ENCODE measurements around the gene AP3D1. TPM values are rescaled to one million over a fixed set of nuclear protein-coding genes. Genes with fewer than 3 reads are reported as not detected.

AP3D1 gene
- total and polyA plus RNA-seq, 9 of the 15 experiments (the other 6 are each of a cell fraction or from before 2014, with no cell fraction given), result 1.2 to 86.1 (median 35.9) TPM

DNA sequence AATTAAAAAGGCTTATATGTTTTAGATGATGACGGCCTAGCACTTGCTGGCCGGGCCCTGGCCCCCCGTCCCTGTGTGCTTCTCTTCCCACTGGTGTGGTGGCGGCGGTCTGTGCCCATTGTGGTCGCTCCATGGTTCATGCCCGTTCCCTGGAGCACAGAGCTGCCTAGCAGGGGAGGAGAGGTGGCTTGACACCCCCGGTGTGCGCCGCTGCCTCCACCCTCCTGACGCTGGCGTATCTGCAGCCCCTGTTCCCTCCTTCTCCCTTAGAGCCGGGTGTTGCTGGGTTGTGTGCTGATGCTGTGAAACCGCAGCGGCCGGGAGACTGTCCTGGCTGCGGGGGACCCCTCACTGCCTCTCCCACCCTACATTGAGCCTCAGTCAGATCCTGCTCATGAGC, 41.5 kb upstream of the AP3D1 start:
- Histone ChIP-seq H3K27me3 (ENCODE audit: control insufficient read depth in 2 of 2, insufficient read depth in 2 of 2, low read length in 2 of 2) (no peaks in the 10 kb centered on the region), H3K9ac (ENCODE audit: insufficient read depth in 1 of 2, low read depth in 2 of 2, low read length in 2 of 2) (no peak overlapping the region), H3K4me1 (replicated peaks in 1 of 2; ENCODE audit: control insufficient read depth in 2 of 2, insufficient read depth in 2 of 2, low read length in 2 of 2) (peaks cover 0 to 53% of the 10 kb centered on the region in 2 experiments; a peak in 2 of 5 replicates), H3K4me2 (ENCODE audit: insufficient read depth, low read length) (no peak overlapping the region), H2AFZ (ENCODE audit: low read depth, low read length) (no peak overlapping the region), H4K20me1 (replicated peaks; ENCODE audit: control insufficient read depth, insufficient read depth, low read length) (peaks cover 14% of the 10 kb centered on the region), H3K79me2 (ENCODE audit: control insufficient read depth, insufficient read depth, low read length) (peaks cover 32% of the 10 kb centered on the region), H3K9me3 (replicated peaks; ENCODE audit: control insufficient read depth, insufficient read depth, low read depth, low read length) (no peaks in the 10 kb centered on the region), H3K36me3 (ENCODE audit: control insufficient read depth, insufficient read depth, low read length) (peaks cover 92% of the 10 kb centered on the region; the same call in 1 of the 3 replicates), H3K27ac (ENCODE audit: extremely low read depth, low read depth, low read length) (no peak overlapping the region), H3K4me3 (no peak overlapping the region), H3K9me1 (ENCODE audit: control insufficient read depth, insufficient read depth, low read length) (peaks cover 3% of the 10 kb centered on the region)
- ChIA-PET CTCF (ENCODE audit: low intra/inter-chr PET ratio) (interaction anchor here (0.6 kb wide), 1 partner anchor 326 kb away, joined by 3 read pairs; no protein-coding TSS in a partner anchor), POLR2A (interaction anchor here (0.7 kb wide), 1 partner anchor 892 kb away, joined by 3 read pairs; no protein-coding TSS in a partner anchor)
- no peak for ATAC-seq
- no TSS peak for BruUV-seq (replicated peaks)
- no peak for FAIRE-seq
- in situ Hi-C loops (cut with MboI), result no loop called here
- no peak for DNase-seq (ENCODE audit: extremely low read depth in 1 of 4, low spot score in 3 of 4)
- 95% methylated on average over 15 of the region's 17 CpGs for WGBS (ENCODE audit: insufficient coverage, low coverage, missing lambda C conversion rate)
- TF ChIP-seq, protein P1, sequence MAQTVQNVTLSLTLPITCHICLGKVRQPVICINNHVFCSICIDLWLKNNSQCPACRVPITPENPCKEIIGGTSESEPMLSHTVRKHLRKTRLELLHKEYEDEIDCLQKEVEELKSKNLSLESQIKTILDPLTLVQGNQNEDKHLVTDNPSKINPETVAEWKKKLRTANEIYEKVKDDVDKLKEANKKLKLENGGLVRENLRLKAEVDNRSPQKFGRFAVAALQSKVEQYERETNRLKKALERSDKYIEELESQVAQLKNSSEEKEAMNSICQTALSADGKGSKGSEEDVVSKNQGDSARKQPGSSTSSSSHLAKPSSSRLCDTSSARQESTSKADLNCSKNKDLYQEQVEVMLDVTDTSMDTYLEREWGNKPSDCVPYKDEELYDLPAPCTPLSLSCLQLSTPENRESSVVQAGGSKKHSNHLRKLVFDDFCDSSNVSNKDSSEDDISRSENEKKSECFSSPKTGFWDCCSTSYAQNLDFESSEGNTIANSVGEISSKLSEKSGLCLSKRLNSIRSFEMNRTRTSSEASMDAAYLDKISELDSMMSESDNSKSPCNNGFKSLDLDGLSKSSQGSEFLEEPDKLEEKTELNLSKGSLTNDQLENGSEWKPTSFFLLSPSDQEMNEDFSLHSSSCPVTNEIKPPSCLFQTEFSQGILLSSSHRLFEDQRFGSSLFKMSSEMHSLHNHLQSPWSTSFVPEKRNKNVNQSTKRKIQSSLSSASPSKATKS (CRISPR knock-in tag; IDR thresholded peaks at IDR 0.05), result no peak
- peak; percentile 54 for TF ChIP-seq POLR2G (IDR thresholded peaks at IDR 0.05; ENCODE audit: low read depth, low read length)
- no peak for TF ChIP-seq SMAD4 (CRISPR knock-in tag; conservative IDR thresholded peaks at IDR 0.05)
- intact Hi-C loops (cut with micrococcal nuclease), result no loop called here
